HG03066 (cell line): ENCODE data around the gene RPL6.
A peak's percentile ranks its signal among the peaks of the same experiment; 100 is the strongest.
"Not testable (repeated sequence)": the region's sequence is repeated elsewhere in the genome, so short reads cannot be mapped to it uniquely, and the experiment has no call there.

Experiments used
- ATAC-seq: cut with Tn5 transposase; IDR thresholded peaks from one replicate; pipeline ENCODE4 v1.9.1; 2021; ENCODE audit warnings: low read depth; ENCODE audit not compliant: unreplicated experiment

RPL6 gene

GRCh38 chr12:112420740-112421139 lies 11.3 kb upstream of the RPL6 start:
- no peak for ATAC-seq

DNA sequence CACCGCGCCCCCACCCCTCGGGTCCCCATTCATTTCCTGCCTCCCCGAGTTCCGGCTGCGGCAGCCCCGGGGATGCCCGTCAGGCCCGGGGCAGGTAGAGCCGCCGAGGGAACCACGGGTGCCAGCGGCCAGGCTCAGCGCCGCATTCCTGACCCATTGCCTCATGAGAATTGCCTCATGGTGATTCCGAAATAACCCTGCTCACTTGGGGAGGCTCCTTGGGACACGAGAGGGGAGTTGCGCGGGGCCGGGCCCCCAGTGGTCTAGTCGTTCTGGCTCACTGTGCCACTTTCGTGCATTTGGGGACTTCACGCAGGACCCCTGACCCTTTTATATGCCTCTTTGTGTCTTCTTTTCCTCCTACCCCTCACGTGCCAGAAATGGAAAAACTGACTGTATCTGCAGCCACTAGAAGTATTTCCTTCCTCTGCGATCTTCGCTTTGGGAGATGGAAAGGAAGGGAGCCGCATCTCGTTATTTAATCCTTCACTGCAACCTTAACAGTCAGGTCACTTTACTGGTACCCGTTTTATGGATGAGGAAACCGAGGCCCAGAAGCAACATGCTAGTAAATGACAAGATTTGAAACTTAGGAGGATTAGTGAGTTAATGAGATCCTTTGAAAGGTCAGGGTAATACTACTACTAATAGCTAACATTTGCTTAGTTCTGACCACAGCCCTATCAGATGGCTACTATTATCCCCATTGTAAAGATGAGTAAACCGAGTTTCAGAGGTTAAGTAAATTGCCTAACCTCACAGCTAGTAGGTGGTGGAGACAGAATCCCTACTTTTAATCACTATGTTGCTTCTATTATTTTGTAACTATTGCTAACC lies 10.1 kb upstream of the RPL6 start:
- ATAC-seq: peak; percentile 41

- peak; percentile 51 for ATAC-seq
Observed at GRCh38 chr12:112418608-112419296, 9.3 kb upstream of the RPL6 start, which contains the start of gene PTPN11. TSS of gene PTPN11 (plus strand) at chr12:112418947. CDS start at chr12:112419112, 165 bp downstream.

DNA sequence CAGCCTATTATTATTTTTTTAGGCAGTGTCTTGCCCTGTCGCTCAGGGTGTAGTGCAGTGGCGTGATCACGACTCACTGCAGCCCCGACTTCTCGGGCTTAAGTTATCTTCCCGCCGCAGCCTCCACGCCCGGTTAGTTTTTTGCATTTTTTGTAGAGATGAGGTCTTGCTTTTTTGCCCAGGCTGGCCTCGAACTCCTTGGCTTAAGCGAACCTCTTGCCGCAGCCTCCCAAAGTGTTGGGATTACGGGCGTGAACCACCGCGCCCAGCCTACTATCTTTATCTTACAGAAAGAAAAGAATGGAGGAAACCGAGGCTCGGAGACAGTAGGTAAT lies 8.8 kb upstream of the RPL6 start:
- ATAC-seq: no peak

GRCh38 chr12:112415457-112415856 lies 6.1 kb upstream of the RPL6 start:
- ATAC-seq: not testable (repeated sequence)

- ATAC-seq: no peak
Observed at GRCh38 chr12:112413855-112414625, 4.6 kb upstream of the RPL6 start.

DNA sequence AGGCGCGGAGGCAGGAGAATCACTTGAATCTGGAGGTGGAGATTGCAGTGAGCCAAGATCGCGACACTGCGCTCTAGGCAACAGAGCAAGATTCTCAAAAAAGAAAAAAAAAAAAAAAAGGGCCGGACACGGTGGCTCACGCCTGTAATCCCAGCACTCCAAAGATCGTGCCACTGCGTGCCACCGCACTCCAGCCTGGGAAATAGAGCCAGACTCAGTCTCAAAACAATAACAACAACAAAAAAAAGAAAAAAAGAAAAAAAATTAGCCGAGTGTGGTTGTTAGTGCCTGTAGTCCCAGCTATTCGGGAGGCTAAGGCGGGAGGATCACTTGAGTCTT lies 470 bp upstream of the RPL6 start:
- ATAC-seq: no peak

DNA sequence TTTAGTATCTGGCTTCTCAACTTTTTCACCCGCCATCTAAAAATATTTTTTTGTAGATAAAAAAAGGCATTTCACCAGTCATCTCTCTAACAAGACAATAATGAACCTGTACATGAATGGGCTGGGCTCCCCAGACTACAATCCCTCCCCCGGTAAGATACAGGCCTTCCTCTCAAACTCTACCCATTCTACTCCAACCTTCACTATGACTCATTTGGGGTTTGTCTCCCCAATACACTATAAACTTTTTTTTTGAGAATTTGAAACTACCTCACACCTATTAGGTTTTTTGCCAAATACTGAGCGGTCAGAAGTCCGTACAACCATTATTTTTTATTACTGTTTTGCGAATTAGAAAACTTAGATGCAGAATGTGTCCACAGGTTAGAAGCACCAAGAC lies 784 bp downstream of the RPL6 start:
- no peak for ATAC-seq

DNA sequence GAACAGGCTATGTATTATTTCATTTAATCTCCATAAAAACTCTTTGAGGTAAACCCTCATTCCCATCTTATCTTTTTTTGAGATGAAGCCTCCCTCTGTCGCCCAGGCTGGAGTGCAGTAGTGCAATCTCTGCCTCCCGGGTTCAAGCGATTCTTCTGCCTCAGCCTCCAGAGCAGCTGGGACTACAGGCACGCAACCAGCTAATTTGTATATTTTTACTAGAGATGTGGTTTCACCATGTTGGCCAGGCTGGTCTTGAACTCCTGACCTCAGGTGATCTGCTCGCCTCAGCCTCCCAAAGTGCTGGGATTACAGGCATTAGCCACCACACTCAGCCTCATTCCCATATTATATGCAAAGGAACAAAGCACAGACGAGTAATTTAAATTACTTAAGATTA lies 1.7 kb downstream of the RPL6 start:
- not testable (repeated sequence) for ATAC-seq

DNA sequence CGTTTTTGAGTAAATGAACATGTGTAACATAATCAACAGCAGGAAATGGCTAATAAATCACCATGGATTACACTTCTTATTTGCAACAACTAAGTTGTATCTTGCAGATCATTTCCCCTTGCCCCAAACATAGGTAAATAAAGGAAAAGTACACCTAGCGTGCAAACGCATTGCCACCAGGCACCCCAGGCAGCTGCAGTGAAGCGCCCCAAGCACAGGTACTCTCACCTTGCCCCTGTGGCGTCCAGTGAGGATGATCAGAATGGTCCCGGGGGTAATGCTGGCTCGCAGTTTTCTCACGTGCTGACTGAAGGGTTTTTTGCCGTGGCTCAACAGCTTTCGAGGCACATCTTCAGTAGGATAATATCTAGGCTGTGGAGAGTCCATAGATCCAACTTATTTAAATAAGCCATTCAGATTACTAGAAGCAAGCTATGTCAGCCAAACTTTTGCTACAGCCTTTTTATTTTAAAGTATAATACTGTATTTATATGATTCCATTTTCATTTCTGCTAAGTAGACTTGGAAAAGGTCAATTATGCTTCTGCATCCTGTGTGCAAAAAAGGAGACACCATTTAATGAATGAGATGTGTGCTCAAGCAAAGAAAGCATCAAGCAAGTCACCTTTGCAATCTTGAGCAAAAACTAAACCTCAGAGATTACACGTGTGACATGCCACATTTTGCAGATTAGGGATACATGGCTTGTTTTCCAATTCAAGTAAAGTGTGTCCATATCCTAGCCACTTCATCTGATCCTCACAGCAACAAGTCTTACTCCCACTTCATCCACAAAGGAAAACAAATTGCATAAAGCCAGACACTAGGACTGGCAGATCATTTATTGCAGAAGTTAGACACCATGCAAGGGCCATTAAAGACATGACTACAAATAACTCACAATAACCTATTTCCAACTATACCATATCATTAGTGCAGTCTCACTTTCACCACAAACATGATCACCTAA lies 2.6 kb downstream of the RPL6 start:
- ATAC-seq: no peak

DNA sequence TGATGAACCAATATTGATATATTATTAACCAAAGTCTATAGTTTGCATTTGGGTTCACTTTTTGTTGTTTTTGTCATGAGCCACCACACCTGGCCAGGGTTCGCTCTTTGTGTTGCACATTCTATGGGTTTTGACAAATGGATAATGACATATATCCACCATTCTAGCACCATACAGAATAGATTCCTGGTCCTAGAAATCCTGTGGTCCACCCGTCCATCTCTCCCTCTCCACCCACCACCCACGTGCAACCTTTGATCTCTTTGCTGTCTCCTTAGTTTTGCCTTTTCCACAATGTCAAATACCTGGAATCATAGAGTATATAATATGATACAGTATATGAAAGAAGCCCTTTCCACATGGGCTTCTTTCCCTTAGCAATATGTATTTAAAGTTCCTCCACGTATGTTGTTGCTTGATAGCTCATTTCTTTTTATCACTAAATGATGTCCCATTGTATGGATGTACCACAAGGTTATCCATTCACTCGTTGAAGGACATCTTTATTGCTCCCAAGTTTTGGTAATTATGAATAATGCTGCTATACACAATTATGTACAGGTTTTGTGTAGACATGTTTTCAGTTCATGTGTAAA lies 7.4 kb downstream of the RPL6 start:
- ATAC-seq: no peak

GRCh38 chr12:112401054-112401453 lies 8.4 kb downstream of the RPL6 start:
- ATAC-seq: no peak

GRCh38 chr12:112393328-112393727 lies 16.1 kb downstream of the RPL6 start:
- ATAC-seq: no peak

DNA sequence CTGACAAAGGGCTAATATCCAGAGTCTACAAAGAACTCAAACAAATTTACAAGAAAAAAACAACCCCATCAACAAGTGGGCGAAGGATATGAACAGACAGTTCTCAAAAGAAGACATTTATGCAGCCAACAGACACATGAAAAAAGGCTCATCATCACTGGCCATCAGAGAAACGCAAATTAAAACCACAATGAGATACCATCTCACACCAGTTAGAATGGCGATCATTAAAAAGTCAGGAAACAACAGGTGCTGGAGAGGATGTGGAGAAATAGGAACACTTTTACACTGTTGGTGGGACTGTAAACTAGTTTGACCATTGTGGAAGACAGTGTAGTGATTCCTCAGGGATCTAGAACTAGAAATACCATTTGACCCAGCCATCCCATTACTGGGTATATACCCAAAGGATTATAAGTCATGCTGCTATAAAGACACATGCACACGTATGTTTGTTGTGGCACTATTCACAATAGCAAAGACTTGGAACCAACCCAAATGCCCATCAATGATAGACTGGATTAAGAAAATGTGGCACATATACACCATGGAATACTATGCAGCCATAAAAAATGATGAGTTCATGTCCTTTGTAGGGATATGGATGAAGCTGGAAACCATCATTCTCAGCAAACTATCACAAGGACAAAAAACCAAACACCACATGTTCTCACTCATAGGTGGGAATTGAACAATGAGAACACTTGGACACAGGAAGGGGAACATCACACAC lies 19.3 kb downstream of the RPL6 start:
- not testable (repeated sequence) for ATAC-seq

DNA sequence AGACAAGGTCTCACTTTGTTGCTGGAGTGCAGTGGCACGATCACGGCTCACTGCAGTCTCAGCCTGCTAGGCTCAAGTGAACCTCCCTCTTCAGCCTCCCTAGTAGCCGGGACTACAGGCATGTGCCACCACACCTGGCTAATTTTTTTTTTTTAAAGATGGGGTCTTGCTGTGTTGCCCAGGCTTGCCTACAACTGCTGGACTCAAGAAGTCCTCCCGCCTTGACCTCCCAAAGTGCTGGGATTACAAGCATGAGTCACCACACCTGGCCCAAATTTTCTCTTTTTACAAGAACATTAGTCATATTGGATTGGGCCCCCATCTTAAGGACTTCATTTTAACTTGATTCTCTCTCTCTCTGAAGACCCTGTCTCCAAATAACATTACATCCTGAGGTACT lies 20.2 kb downstream of the RPL6 start:
- no peak for ATAC-seq

DNA sequence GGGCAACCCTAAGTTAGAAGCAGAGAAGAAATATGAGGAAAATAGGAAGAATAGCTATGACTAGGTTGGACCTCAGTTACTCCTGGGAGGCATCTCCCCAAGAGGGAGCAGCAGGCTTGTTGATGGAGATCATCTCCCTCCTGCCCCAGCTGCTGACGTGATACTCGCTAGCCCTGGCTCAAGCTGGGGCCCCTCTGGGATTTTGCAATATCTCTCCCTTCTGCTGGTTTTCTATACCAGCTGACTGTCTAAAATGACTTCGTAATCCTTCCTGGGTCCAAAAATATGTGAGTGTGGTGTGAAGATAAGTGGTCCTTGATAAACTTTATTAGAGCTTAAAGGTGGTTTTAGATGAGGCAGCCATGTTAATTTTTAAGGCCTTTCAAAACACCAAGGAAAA lies 22.7 kb downstream of the RPL6 start:
- no peak for ATAC-seq

GRCh38 chr12:112382866-112383265 lies 26.5 kb downstream of the RPL6 start:
- no peak for ATAC-seq

GRCh38 chr12:112381883-112382796 lies 27.3 kb downstream of the RPL6 start, which contains the start of gene HECTD4:
TSS of gene HECTD4 (minus strand) at chr12:112382431. CDS start at chr12:112382128, 303 bp downstream.
- peak; percentile 82 for ATAC-seq
